DND-41 (cell line): ENCODE results near the gene DENND1A.

ENCODE experiments used
- ATAC-seq: fragments of 200-7000 bp; cut with Tn5 transposase; 3 replicates; pipeline ENCODE4 v1.9.1; 2021; ENCODE audit warnings: low read depth; ENCODE audit not compliant: insufficient read depth
- DNase-seq: peaks from one replicate; pipeline ENCODE4 v3.0.0-alpha.2; 2020
- H2AFZ ChIP-seq: 2 replicates; pipeline ENCODE4 v1.6.0; 2012; ENCODE audit warnings: low read depth, low read length
- H3K27ac ChIP-seq: 2 replicates; pipeline ENCODE4 v1.5.1; 2012; ENCODE audit warnings: low read length, inconsistent platforms
- H3K27me3 ChIP-seq: fragments of 200-600 bp; sonication (generic); 2 replicates; pipeline ENCODE4 v1.6.0; 2012; ENCODE audit warnings: low read length, mild to moderate bottlenecking, inconsistent platforms; ENCODE audit not compliant: insufficient read depth, poor library complexity
- H3K36me3 ChIP-seq: 2 replicates; pipeline ENCODE4 v1.5.1; 2012; ENCODE audit warnings: low read length, inconsistent platforms; ENCODE audit not compliant: insufficient read depth
- H3K4me1 ChIP-seq: 2 replicates; pipeline ENCODE4 v1.5.1; 2012; ENCODE audit warnings: mild to moderate bottlenecking, low read length; ENCODE audit not compliant: insufficient read depth
- H3K4me2 ChIP-seq: 2 replicates; pipeline ENCODE4 v1.6.0; 2012; ENCODE audit warnings: mild to moderate bottlenecking, moderate library complexity, low read length, inconsistent platforms; ENCODE audit not compliant: insufficient read depth
- H3K4me3 ChIP-seq, 2 experiments: fragments of 200-600 bp in 1 of 2; shearing (Covaris generic) in 1 of 2; 2 replicates each; pipeline ENCODE4 v1.5.1; 2012 to 2016; ENCODE audit warnings: inconsistent platforms in 2 of 2, low read length in 2 of 2, mild to moderate bottlenecking in 2 of 2, low read depth in 1 of 2, moderate library complexity in 1 of 2
- H3K79me2 ChIP-seq: 2 replicates; pipeline ENCODE4 v1.6.0; 2012; ENCODE audit warnings: low read length, inconsistent platforms; ENCODE audit not compliant: insufficient read depth
- H3K9ac ChIP-seq: 2 replicates; pipeline ENCODE4 v1.6.0; 2012; ENCODE audit warnings: low read depth, mild to moderate bottlenecking, inconsistent platforms, low read length, moderate library complexity
- H3K9me3 ChIP-seq: 2 replicates; pipeline ENCODE4 v1.5.1; 2012; ENCODE audit warnings: low read length, moderate library complexity, mild to moderate bottlenecking, inconsistent platforms; ENCODE audit not compliant: insufficient read depth, severe bottlenecking
- H4K20me1 ChIP-seq: 2 replicates; pipeline ENCODE4 v1.6.0; 2012; ENCODE audit warnings: low read length; ENCODE audit not compliant: insufficient read depth
- EZH2 ChIP-seq: IDR thresholded peaks from 3 replicates; pipeline ENCODE4 v1.6.1; 2012; ENCODE audit warnings: borderline replicate concordance, low read depth, mild to moderate bottlenecking, moderate library complexity, low read length, inconsistent platforms; ENCODE audit not compliant: severe bottlenecking
- TF ChIP-seq, protein P1 (sequence below): IDR thresholded peaks from 2 replicates; pipeline ENCODE4 v1.5.1; 2012; ENCODE audit warnings: borderline replicate concordance, low read length, moderate library complexity, mild to moderate bottlenecking; ENCODE audit not compliant: poor library complexity, severe bottlenecking; ENCODE audit errors: extremely low read depth

The DENND1A gene

GRCh38 chr9:123342247-123342646, 587.7 kb downstream of the DENND1A start:
- H3K27ac ChIP-seq, result no peak overlapping the region
- H3K9me3 ChIP-seq, result no peaks in the 10 kb centered on the region
- DNase-seq, result no peak
- no peak overlapping the region for H3K4me3 ChIP-seq
- H4K20me1 ChIP-seq, result no peaks in the 10 kb centered on the region
- H3K36me3 ChIP-seq, result no peaks in the 10 kb centered on the region
- TF ChIP-seq, protein P1, sequence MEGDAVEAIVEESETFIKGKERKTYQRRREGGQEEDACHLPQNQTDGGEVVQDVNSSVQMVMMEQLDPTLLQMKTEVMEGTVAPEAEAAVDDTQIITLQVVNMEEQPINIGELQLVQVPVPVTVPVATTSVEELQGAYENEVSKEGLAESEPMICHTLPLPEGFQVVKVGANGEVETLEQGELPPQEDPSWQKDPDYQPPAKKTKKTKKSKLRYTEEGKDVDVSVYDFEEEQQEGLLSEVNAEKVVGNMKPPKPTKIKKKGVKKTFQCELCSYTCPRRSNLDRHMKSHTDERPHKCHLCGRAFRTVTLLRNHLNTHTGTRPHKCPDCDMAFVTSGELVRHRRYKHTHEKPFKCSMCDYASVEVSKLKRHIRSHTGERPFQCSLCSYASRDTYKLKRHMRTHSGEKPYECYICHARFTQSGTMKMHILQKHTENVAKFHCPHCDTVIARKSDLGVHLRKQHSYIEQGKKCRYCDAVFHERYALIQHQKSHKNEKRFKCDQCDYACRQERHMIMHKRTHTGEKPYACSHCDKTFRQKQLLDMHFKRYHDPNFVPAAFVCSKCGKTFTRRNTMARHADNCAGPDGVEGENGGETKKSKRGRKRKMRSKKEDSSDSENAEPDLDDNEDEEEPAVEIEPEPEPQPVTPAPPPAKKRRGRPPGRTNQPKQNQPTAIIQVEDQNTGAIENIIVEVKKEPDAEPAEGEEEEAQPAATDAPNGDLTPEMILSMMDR, result no peak
- TF ChIP-seq EZH2, result no peak
- H3K79me2 ChIP-seq, result no peaks in the 10 kb centered on the region
- no peak for ATAC-seq
- H2AFZ ChIP-seq, result no peak overlapping the region
- H3K9ac ChIP-seq, result no peak overlapping the region
- no peaks in the 10 kb centered on the region for H3K27me3 ChIP-seq
- no peak overlapping the region for H3K4me2 ChIP-seq
- H3K4me1 ChIP-seq, result no peaks in the 10 kb centered on the region

- Histone ChIP-seq H3K4me2 (no peak overlapping the region), H3K4me3 (no peak overlapping the region), H3K27ac (no peak overlapping the region), H2AFZ (no peak overlapping the region), H3K4me1 (no peaks in the 10 kb centered on the region), H3K9ac (no peak overlapping the region), H3K27me3 (no peaks in the 10 kb centered on the region), H3K9me3 (no peaks in the 10 kb centered on the region), H3K79me2 (no peaks in the 10 kb centered on the region), H4K20me1 (no peaks in the 10 kb centered on the region), H3K36me3 (no peaks in the 10 kb centered on the region)
- TF ChIP-seq, protein P1, result no peak
- TF ChIP-seq EZH2, result no peak
- no peak for ATAC-seq
- no peak for DNase-seq
Measured at GRCh38 chr9:123341816-123342215, 588.1 kb downstream of the DENND1A start.

DNA sequence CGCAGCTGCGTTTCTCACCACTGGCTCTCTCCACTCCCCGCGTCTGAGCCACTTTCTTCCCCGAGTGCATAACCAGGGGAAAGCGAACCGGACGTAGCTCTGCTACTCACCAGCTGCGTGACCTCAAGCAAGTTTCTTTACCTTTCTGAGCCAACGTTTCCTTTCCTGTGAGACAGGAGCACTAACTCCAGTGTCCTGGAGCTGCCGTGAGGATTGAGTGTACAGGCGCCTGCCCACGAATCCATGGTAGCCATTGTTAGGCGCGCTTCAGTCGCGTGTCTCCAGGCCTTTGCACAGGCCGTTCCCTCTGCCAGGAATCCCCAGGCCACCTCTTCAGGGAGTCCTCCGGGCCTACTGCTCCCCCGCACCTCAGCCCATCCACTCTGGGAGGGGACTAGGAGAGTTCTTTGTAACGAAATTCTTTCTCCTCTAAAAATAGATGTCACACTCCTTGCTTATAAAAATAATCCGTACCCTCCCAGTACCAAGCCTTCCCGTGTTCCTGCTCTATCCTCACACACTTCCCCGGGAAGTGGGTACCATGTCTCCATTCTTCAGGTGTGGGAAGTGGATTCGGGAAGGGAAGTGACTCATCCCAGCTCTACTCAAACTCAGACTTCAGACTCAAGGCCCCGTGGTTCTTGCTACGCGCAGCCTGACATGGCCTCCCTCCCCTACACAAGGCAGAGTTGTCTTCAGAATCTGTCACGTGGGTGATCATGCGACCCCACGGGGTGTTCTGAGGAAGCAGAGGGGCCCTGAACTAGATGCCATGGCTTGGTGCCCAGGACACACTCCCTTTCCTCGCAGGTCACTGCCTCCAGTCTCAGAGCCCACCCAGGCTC, 590.0 kb downstream of the DENND1A start:
- Histone ChIP-seq H3K9me3 (no peaks in the 10 kb centered on the region), H2AFZ (no peak overlapping the region), H3K27ac (no peak overlapping the region), H3K4me3 (no peak overlapping the region), H3K9ac (no peak overlapping the region), H3K4me1 (no peaks in the 10 kb centered on the region), H3K79me2 (no peaks in the 10 kb centered on the region), H3K4me2 (no peak overlapping the region), H3K36me3 (no peaks in the 10 kb centered on the region), H3K27me3 (no peaks in the 10 kb centered on the region), H4K20me1 (no peaks in the 10 kb centered on the region)
- no peak for TF ChIP-seq EZH2
- TF ChIP-seq, protein P1, result no peak
- ATAC-seq (0 out of 3 replicates have a peak, but pooled peaks have one; percentile 27), DNase-seq (no peak)
